Measurements from ENCODE around the gene EML1.

- TF ChIP-seq CTCF (conservative IDR thresholded peaks at IDR 0.05; ENCODE audit: low read length) = no peak
- TF ChIP-seq EZH2phosphoT487 (IDR thresholded peaks at IDR 0.05; ENCODE audit: borderline replicate concordance, low read depth, low read length) = no peak
Observed at GRCh38 chr14:99788713-99789112, 4.5 kb upstream of the EML1 start.
